IPS DF 6.9 (cell line): ENCODE results near the gene FXYD2.
A peak's percentile ranks its signal among the peaks of the same experiment; 100 is the strongest.
"Not testable (repeated sequence)": the region's sequence is repeated elsewhere in the genome, so short reads cannot be mapped to it uniquely, and the experiment has no call there.

Experiments
- DNase-seq: peaks from one replicate; pipeline ENCODE4 v3.0.0-alpha.2; 2013; ENCODE audit warnings: low read depth, low spot score
- H3K27ac ChIP-seq: one replicate; pipeline ENCODE4 v1.5.1; 2013; ENCODE audit warnings: low read length, control low read depth
- H3K27me3 ChIP-seq: 2 replicates; pipeline ENCODE4 v1.6.1; 2013; ENCODE audit warnings: mild to moderate bottlenecking, low read length; ENCODE audit not compliant: control insufficient read depth, insufficient read depth
- H3K36me3 ChIP-seq: 2 replicates; pipeline ENCODE4 v1.6.1; 2013; ENCODE audit warnings: low read length; ENCODE audit not compliant: control insufficient read depth, insufficient read depth
- H3K4me1 ChIP-seq: 2 replicates; pipeline ENCODE4 v1.6.1; 2013; ENCODE audit warnings: low read length; ENCODE audit not compliant: control insufficient read depth, insufficient read depth
- H3K4me3 ChIP-seq: 2 replicates; pipeline ENCODE4 v1.5.1; 2013; ENCODE audit warnings: mild to moderate bottlenecking, low read length
- H3K9me3 ChIP-seq: 2 replicates; pipeline ENCODE4 v1.6.1; 2013; ENCODE audit warnings: low read length, inconsistent platforms; ENCODE audit not compliant: control insufficient read depth, insufficient read depth
- WGBS: extraction: QIAGEN DNeasy Blood & Tissue Kit; methylation state at CpG from one replicate; pipeline ENCODE4 v1.1.7; 2013; ENCODE audit warnings: mixed read lengths, missing lambda C conversion rate; ENCODE audit not compliant: insufficient read length, insufficient coverage; 5-methylcytosine and 5-hydroxymethylcytosine counted together

FXYD2 gene

DNA sequence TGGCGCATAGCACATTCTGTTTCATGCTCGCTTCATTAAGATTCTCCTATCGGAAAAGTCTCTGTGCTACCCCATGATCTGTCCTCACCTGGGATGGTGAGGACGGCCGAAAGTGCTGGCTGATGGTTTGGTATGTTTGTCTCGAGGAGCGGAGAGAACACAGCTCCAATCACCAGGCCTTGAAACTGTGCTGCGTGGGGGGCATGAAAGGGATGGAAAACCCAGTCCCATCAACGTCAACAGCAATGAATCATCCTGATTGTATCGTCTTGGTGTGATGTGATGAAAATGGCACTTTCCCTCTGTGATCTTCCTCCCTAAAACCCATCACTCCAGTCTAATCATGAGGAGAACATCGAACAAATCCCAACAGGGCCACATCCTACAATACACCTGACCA is 43.5 kb upstream of the FXYD2 start:
- Histone ChIP-seq H3K4me1 (peaks cover 9% of the 10 kb centered on the region; the same call in 1 of the 2 replicates), H3K36me3 (no peaks in the 10 kb centered on the region), H3K4me3 (no peak overlapping the region), H3K27me3 (no peaks in the 10 kb centered on the region), H3K9me3 (no peaks in the 10 kb centered on the region), H3K27ac (no peak overlapping the region)
- WGBS: no CpG with 5 or more reads among the region's 11 CpGs
- no peak for DNase-seq

DNA sequence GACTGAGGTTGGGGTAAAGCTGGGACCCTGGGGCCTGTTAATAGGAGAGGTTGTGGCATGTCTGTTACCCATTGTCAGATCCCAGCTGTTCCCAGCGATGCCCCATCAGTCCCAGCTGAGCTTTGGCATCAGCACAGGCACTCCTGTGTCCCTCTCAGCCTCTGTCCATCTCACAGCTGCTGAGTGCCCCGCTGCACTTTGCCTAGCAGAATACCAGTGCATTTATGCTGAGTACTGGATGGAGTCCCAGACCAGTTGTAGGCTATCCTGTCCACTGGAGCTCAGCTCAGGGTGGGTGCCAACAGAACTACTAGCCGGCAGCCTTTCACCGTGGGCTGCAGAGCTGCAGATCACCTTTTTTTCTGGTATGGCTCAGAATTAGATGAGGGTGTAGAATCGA is 42.0 kb upstream of the FXYD2 start:
- Histone ChIP-seq H3K27ac (no peak overlapping the region), H3K9me3 (no peaks in the 10 kb centered on the region), H3K36me3 (no peaks in the 10 kb centered on the region), H3K4me1 (peaks cover 11% of the 10 kb centered on the region), H3K27me3 (no peaks in the 10 kb centered on the region), H3K4me3 (no peak overlapping the region)
- no CpG with 5 or more reads among the region's 5 CpGs for WGBS
- DNase-seq: no peak

DNA sequence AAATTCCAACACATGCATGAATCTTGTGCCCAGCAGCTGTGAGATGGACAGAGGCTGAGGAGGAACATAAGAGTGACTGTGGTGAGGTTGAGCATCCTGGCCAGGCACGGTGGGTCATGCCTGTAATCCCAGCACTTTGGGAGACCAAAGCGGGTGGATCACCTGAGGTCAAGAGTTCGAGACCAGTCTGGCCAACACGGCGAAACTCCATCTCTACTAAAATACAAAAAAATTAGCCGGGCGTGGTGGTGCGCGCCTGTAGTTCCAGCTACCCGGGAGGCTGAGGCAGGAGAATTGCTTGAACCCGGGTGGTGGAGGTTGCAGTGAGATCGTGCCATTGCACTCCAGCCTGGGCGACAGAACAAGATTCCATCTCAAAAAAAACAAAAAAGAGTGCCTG is 41.0 kb upstream of the FXYD2 start:
- not testable (repeated sequence) for H3K27me3 ChIP-seq, DNase-seq, H3K36me3 ChIP-seq, H3K4me1 ChIP-seq, H3K27ac ChIP-seq, H3K9me3 ChIP-seq, H3K4me3 ChIP-seq
- WGBS: no CpG with 5 or more reads among the region's 13 CpGs

DNA sequence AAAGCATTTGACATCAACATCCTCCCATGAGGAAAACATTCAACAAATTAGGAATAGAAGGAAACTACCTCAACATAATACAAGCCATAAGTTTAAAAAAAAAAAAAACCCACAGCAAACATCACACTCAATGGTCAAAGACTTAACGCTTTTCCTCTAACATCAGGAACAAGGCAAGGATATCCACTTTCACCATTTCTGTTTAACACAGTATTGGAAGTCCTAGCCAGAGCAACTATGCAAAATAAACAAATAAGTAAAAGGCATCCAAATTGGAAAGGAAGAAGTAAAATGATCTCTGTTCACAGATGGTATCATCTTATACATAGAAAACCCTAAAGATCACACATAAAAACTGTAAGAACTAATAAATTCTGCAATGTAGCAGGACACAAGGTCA is 38.8 kb upstream of the FXYD2 start:
- no peak overlapping the region for H3K27ac ChIP-seq
- DNase-seq: no peak
- WGBS: no CpG with 5 or more reads among the region's 1 CpG
- H3K36me3 ChIP-seq: no peaks in the 10 kb centered on the region
- no peak overlapping the region for H3K4me3 ChIP-seq
- H3K27me3 ChIP-seq: no peaks in the 10 kb centered on the region
- H3K4me1 ChIP-seq: peaks cover 2% of the 10 kb centered on the region; the same call in 1 of the 2 replicates
- H3K9me3 ChIP-seq: no peaks in the 10 kb centered on the region

DNA sequence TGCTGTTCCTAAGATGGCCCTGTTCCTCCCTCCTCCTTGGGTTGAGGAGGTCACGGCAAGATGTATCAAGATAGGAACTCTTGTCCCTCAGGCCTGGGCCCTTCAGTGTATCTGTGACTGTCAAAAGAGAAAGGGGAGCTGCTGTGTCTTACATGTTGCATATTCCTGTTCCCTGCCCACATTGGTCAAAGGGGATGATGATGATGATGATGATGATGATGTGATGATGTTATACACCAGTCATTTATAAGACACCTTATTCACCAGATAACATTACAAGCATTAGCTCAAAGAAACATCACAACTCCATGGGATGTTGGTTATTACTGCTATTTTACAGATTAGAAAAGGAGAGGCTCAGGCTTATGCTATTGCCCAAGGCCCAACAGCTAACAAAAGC is 38.2 kb upstream of the FXYD2 start:
- H3K27ac ChIP-seq: no peak overlapping the region
- H3K9me3 ChIP-seq: no peaks in the 10 kb centered on the region
- WGBS: no CpG with 5 or more reads among the region's 1 CpG
- DNase-seq: no peak
- peaks cover 2% of the 10 kb centered on the region; the same call in 1 of the 2 replicates for H3K4me1 ChIP-seq
- no peak overlapping the region for H3K4me3 ChIP-seq
- H3K36me3 ChIP-seq: no peaks in the 10 kb centered on the region
- no peaks in the 10 kb centered on the region for H3K27me3 ChIP-seq

DNA sequence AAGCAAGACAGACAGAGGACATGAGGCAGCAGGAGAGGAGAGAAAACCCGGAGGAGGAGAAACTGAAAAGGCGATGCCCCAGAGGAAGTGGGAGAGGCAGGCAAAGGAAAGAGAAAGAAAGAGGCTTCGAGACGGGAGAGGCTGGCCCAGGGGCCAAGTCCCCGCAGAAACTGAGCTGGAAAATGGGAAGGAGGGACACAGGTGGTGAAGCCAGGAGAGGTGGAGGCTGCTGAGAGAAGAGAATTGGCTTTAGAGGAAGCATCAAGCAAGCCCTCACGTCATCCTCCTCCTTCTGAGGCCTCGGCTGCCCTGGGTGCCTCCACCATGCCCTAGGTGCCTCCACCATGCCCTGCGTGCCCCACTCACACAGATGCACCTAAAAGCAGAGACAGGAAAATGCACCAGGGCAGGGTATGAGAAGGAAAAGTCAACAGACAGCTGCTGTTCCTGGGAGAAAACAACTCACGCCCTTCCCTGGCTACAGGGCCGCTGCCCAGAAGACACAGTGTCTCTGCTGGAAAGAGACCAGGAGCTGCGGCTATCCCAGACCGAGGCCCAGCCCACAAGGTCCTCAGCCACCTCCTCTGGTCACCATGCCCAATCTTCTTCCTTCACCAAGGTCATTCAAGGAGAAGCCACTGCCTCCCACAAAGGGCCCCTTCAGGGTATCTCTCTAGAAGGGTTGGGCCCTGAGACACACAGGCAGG is 37.6 kb upstream of the FXYD2 start:
- Histone ChIP-seq H3K27me3 (no peaks in the 10 kb centered on the region), H3K4me3 (no peak overlapping the region), H3K36me3 (no peaks in the 10 kb centered on the region), H3K27ac (no peak overlapping the region), H3K9me3 (no peaks in the 10 kb centered on the region), H3K4me1 (peaks cover 2% of the 10 kb centered on the region; the same call in 1 of the 2 replicates)
- WGBS: no CpG with 5 or more reads among the region's 12 CpGs
- no peak for DNase-seq

DNA sequence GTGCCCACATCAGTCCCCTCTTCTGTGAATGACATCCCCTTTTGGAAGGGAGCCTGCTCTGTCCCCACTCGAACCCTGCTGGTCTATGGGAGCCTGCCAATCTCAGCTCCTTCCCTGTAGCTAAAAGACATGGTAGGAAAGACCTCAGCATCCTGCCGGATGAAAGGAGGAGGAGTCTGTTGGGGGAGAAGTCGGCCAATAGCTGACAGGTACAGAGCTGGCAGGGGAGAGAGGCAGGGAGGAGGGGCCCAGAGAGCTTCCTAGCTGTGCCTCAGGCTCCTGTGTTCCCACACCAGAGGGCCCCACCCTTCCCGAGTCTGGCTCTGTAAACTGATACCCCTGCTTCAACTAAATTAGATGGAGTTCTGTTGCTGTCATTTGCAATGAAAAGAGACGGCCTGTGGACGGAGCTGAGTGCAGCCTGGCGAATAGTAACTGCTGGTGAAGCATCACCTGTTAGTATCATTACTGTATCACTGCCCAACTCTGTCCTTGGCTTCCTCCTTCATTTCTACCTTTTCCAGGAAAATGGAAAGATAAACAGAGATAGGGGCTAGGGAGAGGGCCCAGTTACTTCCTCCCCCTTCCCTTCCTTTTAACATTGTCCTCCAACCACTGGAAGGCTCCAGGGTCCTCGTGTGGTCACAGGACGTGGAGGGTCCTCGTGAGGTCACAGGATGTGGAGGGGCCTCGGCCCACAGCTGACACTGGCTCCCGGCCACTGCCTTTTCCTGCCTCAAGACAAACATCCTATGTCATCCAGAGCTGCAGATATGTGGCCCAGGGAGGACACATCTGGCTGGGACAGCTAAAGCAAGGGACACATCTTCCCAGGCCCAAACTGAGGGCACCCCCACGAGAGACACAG is 36.8 kb upstream of the FXYD2 start:
- no peak overlapping the region for H3K4me3 ChIP-seq

DNA sequence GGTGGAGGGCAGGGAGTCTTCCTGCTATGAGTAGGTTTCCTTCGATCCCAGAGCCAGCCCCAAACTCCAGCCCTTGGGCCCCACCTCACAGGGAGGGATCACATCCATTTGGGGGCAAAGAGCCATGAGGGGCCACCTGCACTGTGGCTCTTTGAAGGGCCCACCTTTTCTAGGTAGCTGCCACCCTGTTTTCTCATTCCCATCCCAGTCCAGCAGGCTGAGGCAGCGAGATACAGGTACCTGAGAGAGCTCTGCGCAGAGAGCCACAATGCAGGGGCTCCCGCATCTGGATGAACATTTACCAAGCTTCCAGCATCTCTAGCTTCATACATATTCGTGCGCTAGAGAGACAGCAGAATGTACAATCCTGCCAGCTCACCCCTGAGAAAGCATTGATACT is 35.6 kb upstream of the FXYD2 start:
- no peaks in the 10 kb centered on the region for H3K9me3 ChIP-seq
- no peaks in the 10 kb centered on the region for H3K36me3 ChIP-seq
- H3K27ac ChIP-seq: no peak overlapping the region
- H3K27me3 ChIP-seq: no peaks in the 10 kb centered on the region
- H3K4me3 ChIP-seq: no peak overlapping the region
- WGBS: no CpG with 5 or more reads among the region's 6 CpGs
- no peak for DNase-seq
- peaks cover 4% of the 10 kb centered on the region for H3K4me1 ChIP-seq

More for the DNA sequence above, 36.8 kb upstream of the FXYD2 start:
- Histone ChIP-seq H3K27me3 (no peaks in the 10 kb centered on the region), H3K4me1 (peaks cover 2% of the 10 kb centered on the region; the same call in 1 of the 2 replicates), H3K27ac (no peak overlapping the region), H3K9me3 (no peaks in the 10 kb centered on the region), H3K36me3 (no peaks in the 10 kb centered on the region)
- DNase-seq: peak; percentile 70
- WGBS: no CpG with 5 or more reads among the region's 13 CpGs

DNA sequence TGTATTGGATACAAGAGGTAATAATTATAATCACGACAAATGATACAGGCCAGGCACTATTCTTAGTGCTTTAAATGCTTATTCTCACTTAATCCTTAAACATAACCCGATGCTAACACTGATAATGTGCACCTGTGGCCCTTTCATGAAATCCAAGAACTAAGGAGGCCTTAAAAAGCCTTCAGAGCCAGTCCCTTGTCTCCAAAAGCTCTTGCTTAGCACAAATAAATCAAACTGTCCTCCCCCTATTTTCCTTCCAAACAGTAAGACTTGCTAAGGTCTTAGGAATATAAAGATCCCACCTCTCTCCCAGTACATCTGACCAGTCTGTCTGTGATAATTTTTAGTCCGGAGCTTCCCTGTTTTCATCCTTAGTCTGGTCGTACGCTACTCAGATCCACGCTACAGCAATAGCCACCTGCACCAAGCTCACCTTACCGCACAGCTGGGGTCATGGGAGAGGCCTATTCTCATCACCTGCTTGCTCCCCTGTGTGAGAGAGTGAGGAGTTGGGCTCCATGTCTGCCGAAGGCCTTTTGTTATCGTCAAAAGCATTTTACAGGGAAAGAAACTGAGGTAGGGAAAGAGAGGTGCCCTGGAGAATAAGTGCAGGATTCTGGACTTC is 35.1 kb upstream of the FXYD2 start:
- Histone ChIP-seq H3K27me3 (no peaks in the 10 kb centered on the region), H3K27ac (no peak overlapping the region), H3K9me3 (no peaks in the 10 kb centered on the region), H3K36me3 (no peaks in the 10 kb centered on the region), H3K4me1 (peaks cover 4% of the 10 kb centered on the region), H3K4me3 (no peak overlapping the region)
- no peak for DNase-seq
- no CpG with 5 or more reads among the region's 9 CpGs for WGBS

DNA sequence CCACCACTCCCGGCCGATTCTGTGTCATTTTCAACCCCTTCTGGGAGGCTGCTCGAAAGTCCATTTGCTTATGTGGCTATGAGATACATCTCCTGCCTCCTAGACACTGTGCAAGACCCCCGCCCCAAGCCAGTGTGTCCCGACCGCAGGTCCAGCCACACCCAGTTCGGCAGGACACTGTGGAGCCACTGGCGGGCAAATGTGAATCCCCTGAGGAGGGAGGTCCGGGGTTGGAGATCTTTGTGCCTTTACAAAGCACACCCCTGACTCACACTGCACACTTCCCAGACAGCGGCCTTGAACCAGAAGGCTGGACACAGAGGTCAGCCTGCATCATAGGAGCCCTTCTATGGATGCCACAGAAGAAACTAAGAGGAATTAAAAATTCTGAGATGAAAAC is 34.5 kb upstream of the FXYD2 start:
- DNase-seq: no peak
- Histone ChIP-seq H3K36me3 (no peaks in the 10 kb centered on the region), H3K9me3 (no peaks in the 10 kb centered on the region), H3K27me3 (no peaks in the 10 kb centered on the region), H3K4me1 (peaks cover 4% of the 10 kb centered on the region), H3K4me3 (no peak overlapping the region), H3K27ac (no peak overlapping the region)
- WGBS: no CpG with 5 or more reads among the region's 10 CpGs
